NCI-H2196 (cell line): ENCODE data around the gene MOB4.
"Not testable (repeated sequence)": the region's sequence is repeated elsewhere in the genome, so short reads cannot be mapped to it uniquely, and the experiment has no call there.

Experiments used
- DNase-seq: peaks from one replicate; lab custom pipeline; 2025; ENCODE audit not compliant: unreplicated experiment; lab: John Stamatoyannopoulos, UW

Gene MOB4

DNA sequence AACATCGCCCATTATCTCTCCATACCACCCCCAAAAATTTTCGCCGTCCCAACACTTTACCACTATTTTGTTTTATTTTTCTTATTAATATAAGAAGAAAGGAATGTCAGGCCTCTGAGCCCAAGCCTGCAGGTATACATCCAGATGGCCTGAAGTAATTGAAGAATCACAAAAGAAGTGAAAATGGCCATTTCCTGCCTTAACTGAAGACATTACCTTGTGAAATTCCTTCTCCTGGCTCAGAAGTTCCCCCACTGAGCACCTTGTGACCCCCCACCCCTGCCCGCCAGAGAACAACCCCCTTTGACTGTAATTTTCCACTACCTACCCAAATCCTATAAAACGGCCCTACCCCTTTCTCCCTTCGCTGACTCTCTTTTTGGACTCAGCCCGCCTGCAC, 71.4 kb downstream of the MOB4 start:
- not testable (repeated sequence) for DNase-seq

DNA sequence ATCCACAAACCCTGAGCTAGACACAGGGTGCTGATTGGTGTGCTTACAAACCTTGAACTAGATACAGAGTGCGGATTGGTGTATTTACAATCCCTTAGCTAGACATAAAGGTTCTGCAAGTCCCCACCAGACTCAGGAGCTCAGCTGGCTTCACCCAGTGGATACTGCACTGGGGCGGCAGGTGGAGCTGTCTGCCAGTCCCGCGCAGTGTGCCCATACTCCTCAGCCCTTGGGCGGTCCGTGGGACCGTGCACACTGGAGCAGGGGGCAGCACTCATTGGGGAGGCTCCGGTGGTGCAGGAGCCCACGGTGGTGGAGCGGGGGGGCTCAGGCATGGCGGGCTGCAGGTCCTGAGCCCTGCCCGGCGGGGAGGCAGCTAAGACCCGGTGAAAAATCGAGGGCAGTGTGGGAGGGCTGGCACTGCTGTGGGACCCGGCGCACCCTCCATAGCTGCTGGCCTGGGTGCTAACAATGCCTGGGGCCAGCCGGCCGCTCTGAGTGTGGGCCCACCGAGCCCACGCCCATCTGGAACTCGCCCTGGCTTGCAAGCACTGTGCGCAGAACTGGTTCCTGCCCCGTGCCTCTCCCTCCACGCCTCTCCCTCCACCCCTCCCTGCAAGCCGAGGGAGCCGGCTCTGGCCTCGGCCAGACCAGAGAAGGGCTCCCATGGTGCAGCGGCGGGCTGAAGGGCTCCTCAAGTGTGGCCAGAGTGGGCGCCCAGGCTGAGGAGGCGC, 75.6 kb downstream of the MOB4 start:
- no peak for DNase-seq

GRCh38 chr2:197596766-197597165, 80.9 kb downstream of the MOB4 start:
- DNase-seq = no peak

DNA sequence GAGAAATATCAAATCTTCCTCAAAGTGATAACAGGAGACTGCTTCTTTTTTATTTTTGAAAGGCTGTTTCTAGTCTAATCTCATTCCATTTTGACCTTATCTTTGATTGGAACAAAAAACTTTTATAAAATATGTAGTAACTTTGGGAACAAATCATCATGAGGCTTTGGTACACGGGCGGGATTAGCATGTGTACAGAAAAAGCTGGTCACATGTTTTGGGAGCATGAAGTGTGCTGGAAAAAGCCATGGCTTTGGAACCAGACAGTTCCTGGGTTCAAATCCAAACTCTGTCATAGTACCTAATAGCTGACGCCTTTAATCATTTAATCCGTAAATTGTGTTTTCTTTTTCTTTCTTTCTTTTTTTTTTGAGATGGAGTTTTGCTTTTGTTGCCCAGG, 81.3 kb downstream of the MOB4 start:
- no peak for DNase-seq

DNA sequence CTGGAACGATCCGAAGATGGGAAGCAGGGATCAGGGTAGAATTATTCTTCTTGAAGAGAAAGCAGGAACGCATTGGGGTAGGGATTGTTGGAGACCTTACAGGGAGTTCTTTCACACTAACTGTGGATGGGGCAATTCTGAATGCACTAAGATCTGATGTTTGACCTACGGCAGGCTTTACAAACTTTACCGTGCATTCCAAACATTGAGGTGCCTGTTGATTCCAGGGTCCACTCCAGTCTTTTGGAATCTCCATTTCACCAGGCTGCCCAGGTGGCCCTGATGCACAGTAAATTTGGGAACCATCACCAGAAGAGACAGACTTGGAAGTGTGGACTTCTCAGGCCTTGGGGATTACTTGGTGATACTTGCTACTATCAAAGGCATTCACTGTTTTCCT, 82.6 kb downstream of the MOB4 start:
- no peak for DNase-seq

GRCh38 chr2:197599285-197599965, 83.6 kb downstream of the MOB4 start:
- DNase-seq = no peak

- no peak for DNase-seq
Observed at GRCh38 chr2:197600306-197600705, 84.4 kb downstream of the MOB4 start.

DNA sequence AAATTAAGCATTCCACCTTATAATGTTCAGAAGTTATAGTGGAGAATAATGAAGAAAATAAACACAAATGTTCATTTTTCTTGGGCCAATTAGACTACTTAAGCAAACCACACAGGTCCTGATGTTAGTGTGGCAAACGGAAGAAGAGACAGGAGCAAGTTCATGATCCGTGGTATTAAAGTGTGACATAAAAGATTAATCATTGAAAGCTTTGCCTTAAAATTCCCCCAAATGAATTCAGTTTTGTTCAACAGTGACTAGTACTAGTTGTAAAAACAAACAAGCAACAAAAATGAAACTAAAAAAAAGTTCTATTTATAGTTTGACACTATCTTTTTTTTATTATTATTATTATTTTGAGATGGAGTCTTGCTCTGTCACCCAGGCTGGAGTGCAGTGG, 85.9 kb downstream of the MOB4 start:
- DNase-seq = no peak
